DMS153 (cell line): Measurements from ENCODE around the gene PDE4B.

Source experiments
- DNase-seq: peaks from one replicate; lab custom pipeline; 2025; lab: John Stamatoyannopoulos, UW

Gene PDE4B

DNA sequence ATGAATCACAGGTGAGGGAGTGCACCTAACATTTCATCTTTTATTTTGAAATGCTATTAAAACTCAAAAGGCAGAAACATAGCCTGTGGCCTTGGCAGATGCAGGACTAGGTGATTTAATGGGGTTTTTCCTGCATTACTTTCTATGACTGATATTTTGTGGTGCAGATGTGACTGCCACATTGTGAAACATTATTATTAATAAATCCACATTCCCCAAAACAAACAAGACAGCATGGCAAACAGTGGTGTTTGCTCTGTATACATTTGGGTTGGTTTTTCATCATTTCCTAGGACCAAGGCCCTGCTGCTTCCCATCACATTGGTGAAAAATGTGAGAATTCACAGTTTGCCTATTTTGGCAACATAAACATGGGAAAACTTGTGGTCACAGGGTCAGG lies 493.6 kb downstream of the PDE4B start:
- DNase-seq = no peak

DNA sequence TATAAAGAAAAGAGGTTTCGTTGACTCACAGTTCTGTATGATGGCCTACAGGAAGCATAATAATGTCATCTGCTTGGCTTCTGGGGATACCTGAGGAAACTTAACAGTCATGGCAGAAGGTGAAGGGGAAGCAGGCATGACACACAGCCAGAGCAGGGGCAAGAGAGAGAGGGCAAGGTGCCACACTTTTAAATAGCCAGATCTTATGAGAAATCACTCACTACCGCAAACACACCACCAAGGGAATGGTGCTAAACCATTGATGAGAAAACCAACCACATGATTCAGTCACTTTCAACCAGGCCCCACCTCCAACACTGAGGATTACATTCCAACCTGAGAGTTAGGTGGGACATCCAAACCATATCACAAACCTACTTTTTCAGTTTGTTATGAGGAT lies 495.4 kb downstream of the PDE4B start:
- DNase-seq = no peak

- no peak for DNase-seq
Observed at GRCh38 chr1:66290761-66291530, 498.3 kb downstream of the PDE4B start.

DNA sequence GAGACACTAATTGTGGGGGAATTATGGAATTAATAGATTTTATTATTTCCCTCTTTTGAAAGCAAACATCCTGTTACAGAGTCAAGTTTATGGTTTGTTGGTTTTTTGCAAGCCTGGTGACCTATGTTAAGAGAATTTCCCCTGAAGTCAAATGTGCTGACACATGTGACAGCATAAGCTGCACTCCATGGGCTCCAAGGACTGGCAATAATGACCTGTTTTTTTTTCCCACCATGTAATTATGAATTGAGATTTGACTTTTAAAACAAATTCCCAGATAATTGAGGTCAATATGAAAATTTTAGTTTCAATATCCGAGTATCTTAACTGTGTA lies 498.8 kb downstream of the PDE4B start:
- no peak for DNase-seq

DNA sequence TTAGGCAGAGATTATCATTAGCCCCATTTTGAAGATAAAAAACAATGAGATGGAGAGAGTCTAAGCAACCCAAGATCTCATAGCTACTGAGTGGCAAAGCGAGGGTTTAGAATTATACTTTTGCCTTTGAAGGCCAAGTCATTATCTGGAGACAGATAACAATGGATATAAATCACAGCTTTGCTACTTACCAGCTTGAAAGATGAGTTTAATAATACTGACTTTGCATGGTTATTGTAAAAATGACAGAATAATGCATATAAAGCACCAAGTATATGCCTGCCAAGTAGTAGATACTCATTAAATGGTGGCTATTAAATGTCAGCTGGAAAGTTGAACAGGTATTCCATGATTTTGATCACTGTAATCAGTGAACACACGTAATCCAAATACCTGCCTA lies 499.6 kb downstream of the PDE4B start:
- DNase-seq = no peak

GRCh38 chr1:66292944-66293343 lies 500.2 kb downstream of the PDE4B start:
- no peak for DNase-seq

DNA sequence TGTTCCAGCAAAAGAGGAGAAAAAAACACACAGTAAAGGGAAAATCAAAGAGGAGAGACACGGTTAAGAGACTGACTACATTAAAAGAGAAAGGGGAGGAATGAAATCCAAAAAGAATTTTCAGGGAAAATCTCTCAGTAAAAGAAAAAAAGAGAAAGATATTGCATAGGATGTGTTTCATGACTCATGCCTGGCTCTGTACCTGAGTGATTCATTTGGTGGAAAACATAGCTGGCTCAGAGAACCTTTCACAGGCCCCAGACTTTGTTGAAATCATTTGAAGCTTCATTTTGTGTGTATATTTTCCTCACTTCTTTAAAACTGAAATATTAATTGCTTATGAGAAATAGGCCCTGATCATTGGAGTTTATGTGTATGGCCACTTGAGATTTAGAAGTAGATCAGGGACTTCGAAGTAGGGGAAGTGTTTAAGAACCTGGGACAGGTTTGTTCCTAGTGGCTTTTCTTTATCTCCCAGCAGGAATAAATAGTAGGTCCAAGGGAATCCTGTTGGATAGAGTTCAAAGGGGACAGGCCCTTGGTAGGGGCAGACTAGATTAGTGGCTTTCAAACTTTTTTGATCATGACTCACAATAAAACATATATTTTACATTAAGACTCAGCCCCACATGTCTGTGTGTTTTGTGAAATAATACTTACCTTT lies 502.1 kb downstream of the PDE4B start:
- no peak for DNase-seq

DNA sequence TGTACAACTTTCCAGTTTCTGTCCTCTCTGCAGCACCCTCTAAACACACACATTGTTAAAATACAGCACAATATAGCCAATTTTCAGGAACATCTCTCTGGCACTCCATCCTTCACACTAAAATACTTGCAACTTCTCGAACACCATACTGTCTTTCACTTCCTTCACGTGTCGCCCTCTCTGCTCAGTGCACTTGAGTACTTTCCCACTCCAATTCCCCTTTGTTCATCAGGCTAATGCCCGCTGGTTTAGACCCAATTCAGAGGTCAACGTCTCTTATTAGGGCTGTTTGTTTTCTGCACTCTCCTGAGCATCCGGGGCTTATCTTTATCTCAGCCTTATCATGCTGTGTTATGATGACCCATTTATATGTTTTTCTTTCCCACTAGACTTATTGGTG lies 503.1 kb downstream of the PDE4B start:
- no peak for DNase-seq

DNA sequence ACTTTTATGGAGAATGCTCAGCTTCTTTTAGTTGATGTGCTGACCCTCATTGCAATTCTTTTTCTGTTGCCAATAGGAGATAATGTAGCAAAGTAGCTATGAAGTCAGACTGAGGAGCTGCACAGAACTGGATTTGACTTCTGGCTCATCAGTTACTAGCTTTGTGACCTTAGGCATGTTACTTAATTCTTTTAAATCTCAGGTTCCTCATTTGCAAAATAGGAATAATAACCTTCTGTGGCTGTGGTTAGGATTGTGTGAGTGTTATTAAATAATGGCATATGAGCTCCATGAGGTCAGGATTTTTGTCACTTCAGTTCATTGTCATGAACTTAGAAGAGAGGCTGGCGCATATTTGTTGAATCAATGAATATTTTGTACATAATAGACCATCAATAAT lies 503.7 kb downstream of the PDE4B start:
- DNase-seq = no peak

DNA sequence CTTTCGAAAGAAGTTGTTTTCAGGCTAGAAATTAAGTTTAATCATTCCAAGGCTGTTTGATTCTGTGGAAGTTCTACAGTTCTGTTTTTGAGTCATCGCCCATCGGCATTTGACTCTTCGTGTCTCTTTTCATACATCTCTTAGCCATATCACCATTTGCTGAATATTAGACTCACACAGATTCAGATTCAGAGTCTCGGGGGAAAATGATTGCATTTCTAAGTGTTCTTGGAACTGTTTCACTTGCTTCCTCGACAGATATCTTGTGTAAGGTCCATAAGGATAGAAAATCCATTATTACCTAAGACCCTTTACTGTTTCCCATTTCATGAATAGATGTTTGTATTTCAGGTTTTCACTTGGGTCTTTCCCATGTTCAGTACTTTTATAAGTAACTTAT lies 504.3 kb downstream of the PDE4B start:
- DNase-seq = no peak

- DNase-seq = no peak
Observed at GRCh38 chr1:66298464-66298863, 505.8 kb downstream of the PDE4B start.

DNA sequence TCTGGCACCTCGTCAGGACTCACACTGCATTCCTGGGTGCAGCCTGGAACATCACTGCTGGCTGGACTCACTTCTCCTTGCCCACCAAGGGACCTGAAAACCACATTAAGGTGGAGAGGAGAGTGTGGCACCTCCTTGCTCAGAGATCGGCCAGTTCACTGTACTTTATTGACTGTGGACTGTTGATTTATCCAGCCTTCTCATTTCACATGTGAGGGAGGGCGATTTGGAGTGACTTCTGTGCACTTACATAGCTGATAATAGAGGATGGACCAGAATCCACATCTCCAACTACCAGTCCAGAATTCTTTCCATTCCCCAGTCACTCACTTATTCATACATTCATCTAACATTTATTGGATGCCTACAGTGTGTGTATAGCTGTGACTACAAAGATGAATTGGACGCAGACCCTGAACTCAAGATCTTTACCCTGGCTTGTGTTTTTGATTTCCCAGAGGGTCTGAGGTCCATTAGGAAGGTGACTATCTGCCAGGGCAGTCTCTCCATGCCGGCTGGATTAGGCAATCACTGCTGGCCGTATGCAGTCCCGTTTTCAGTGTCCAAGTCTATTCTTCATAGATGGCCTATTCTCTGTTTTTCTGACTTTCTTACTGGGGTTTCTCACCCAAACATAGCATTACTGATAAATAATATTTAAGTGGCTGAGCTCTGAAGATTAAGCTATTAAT lies 507.7 kb downstream of the PDE4B start:
- no peak for DNase-seq

GRCh38 chr1:66300972-66301451 lies 508.3 kb downstream of the PDE4B start:
- no peak for DNase-seq

DNA sequence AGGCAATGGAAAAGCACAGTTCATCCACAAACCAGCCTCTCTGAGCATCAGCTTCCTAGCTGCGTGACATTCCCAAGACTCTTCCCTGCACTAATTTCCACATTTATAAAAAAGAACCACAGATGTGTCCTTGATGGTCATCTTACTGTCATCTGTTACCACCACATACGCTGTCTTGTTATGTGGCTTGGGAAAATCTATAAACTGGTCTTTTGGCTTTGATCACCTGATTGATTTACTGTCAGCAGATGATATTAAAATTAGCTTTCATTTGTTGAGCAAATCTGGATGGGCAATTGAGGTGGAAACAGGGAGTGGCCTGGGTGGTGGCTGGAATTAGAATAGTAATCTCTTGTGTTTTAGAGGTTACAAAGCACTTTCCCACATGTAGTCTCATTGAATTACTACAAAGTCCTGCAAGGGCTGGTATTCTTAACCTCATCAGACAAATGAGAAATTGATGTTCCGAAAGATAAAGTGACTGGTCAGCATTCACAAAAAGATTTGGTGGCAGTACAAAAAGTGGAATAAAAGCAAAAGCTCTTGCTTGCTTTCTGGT lies 509.6 kb downstream of the PDE4B start:
- DNase-seq = no peak

DNA sequence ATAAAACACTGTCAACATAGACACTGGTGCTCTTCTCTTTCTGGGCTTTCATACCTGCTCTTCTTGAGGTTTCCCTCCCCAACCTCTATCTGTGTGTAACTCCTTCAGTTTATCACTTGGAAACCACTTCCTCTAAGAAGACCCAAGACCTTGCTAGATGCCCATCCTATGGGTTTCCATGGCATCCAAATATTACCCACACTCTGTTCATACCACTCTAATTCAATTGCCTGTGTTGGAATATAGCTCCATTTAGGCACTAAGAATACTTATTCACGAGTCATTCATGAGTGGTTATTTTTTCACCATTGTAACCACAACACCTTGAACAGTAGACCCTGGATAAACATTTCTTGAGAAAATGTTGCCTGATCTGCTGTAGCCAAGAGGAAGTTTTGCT lies 510.1 kb downstream of the PDE4B start:
- no peak for DNase-seq

DNA sequence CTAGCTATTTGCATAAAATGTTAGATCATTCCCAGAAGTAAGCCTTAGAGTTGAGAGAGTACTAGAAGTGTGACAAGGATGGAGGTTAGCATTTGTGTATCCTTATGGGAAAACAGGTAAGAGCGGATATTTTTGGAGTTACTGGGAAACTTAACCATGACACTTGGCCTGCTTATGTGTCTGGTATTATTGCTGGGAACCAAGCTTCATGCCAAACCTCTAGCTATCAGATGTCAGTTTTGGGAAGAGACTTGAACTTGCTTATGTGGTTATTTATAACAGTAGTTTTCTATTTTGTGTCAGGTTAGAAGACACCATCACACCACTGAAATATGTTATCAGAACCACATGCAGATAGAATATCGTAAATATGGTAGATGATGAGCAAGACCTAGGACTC lies 511.0 kb downstream of the PDE4B start:
- no peak for DNase-seq

DNA sequence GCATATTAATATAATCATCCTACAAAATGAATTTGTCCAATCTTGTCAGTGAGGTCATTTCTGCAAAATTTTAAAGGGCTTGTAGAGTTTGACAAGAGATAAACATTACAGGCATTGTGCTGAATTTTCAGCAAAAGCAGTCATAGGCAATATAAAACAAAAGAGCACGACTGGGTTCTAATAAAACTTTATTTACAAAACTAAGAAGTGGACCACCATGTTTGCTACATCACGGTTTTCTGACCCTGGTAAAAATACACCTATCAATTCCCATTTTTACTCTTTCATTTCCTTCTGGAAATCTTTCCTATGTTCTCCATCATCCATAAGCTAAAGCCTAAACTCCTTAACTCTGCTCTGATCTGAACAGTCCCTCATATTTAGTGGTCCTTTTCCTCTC lies 511.4 kb downstream of the PDE4B start:
- DNase-seq = no peak

DNA sequence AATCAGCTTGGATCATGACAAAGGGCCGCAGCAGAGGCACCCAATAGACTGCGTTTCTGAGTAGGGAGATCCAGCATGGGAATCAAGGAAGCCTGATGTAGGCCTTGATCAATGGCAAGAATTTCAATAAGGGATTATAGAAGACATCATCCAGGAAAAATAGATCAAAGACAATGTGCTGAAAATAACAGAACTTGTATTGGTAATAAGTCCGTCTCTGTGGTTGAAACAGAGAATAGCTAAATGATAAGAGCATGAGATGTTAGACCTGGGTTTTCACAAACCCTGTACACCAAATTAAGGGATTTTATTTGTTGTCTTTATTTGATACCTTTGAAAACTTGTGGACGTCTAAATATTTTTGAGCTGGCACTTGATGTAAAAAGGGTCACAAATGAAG lies 513.2 kb downstream of the PDE4B start:
- DNase-seq = no peak

DNA sequence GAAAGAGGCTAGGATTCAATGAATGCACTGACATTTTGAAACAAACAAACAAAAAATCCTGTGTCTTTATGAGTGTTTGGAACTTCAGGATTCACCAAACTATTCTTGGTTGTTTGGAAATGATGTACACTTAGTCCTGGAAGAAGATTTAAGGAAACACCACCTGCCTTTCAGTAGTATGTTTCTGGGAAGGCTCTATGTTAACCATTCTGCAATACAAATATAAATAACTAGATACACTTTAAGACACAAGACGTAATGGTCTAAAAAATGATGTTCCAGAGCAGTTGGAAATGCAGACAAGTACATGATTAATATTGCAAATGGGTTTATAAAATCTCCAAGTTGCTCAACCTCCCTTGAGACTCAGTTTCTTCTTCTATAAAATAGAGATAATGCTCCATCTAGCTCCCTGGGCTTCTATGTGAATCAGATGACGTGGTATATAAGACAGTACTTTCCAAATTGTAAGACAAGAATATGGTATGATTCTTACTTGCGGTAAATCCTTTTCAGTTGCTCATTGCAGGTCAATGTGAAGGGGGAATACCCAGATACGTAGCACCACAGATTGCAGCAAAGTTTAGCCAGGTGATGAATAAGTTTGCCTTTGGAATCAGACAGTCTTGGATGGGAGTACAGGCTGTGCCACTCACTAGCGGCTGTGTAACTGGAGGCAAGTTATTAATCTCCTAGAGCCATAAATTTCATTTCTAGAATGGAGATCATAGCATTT lies 516.5 kb downstream of the PDE4B start:
- DNase-seq = no peak

DNA sequence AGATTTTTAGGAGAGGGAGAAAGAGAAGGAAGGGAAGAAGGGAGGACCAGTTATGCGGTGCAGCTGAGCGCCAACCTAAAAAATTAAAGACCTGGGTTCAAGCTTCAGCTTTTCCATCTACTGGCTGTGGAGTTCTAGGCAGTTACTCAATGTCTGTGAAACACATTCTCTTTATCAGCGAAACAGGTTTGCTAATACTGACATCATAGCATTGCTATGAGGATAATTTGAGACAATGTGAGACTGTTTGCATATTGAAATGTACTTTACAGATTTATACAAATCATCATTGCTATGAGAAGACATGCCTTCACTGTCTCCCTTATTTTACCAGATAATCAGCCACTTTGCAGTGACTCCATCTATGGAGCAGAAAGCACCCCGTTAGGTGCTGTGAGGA lies 518.4 kb downstream of the PDE4B start:
- DNase-seq = no peak

- no peak for DNase-seq
Observed at GRCh38 chr1:66311628-66312027, 518.9 kb downstream of the PDE4B start.

DNA sequence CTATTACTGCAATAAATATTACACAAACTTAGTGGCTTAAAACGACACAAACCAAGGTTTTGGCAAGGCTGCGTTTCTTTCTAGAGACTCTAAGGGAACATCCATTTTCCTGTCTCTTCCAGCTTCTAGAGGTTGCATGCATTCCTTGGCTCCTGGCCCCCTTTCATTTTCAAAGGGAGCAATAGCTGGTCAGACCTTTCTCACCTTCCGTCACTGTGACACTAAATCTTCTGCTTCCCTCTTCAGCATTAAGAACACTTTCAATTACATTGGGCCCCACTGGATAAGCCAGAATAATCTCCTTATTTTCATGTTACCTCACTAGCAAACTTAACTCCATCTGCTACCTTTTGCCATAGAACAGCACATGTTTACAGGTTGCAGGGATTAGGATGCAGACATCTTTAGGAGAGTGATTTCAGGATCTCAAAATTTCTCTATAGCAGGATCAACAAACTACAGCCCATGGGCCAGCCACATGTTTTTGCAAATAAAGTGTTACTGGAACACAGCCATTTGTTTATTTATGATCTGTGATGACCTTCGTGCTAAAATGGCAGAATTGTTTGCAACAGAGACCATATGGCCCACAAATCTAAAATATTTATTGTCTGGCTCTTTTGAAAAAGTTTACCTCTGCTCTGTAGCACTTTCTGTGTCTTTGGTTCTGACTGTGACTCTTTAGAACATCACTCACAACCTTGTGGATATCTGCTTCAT lies 519.7 kb downstream of the PDE4B start:
- no peak for DNase-seq
